NCI-H2107 (cell line): ENCODE results near the gene SLC30A7.
"Not testable (repeated sequence)": the region's sequence is repeated elsewhere in the genome, so short reads cannot be mapped to it uniquely, and the experiment has no call there.

Source experiments
- DNase-seq: peaks from one replicate; lab custom pipeline; 2025; lab: John Stamatoyannopoulos, UW

The SLC30A7 gene

GRCh38 chr1:100891380-100891779 lies 4.5 kb upstream of the SLC30A7 start:
- DNase-seq: no peak

- no peak for DNase-seq
Observed at GRCh38 chr1:100892554-100892953, 3.3 kb upstream of the SLC30A7 start.

GRCh38 chr1:100893718-100894117 lies 2.2 kb upstream of the SLC30A7 start:
- DNase-seq: no peak

- DNase-seq: peak; percentile 85
Observed at GRCh38 chr1:100894603-100895539, 1.0 kb upstream of the SLC30A7 start, which contains the start of gene EXTL2. EXTL2 (minus strand) TSS chr1:100894842; CDS start chr1:100888757, 6,085 bp downstream.

GRCh38 chr1:100896481-100896982 lies 642 bp downstream of the SLC30A7 start:
- peak; percentile 31 for DNase-seq

- DNase-seq: no peak
Observed at GRCh38 chr1:100902365-100902764, 6.5 kb downstream of the SLC30A7 start.

- no peak for DNase-seq
Observed at GRCh38 chr1:100903777-100904176, 7.9 kb downstream of the SLC30A7 start.

GRCh38 chr1:100904528-100904927 lies 8.6 kb downstream of the SLC30A7 start:
- DNase-seq: no peak

- no peak for DNase-seq
Observed at GRCh38 chr1:100905181-100905580, 9.3 kb downstream of the SLC30A7 start.

GRCh38 chr1:100907887-100908286 lies 12.0 kb downstream of the SLC30A7 start:
- no peak for DNase-seq

- DNase-seq: no peak
Observed at GRCh38 chr1:100909018-100909417, 13.1 kb downstream of the SLC30A7 start.

GRCh38 chr1:100912019-100912418 lies 16.1 kb downstream of the SLC30A7 start:
- DNase-seq: no peak

- DNase-seq: no peak
Observed at GRCh38 chr1:100921110-100921706, 25.3 kb downstream of the SLC30A7 start.

GRCh38 chr1:100924212-100924611 lies 28.3 kb downstream of the SLC30A7 start:
- no peak for DNase-seq

- no peak for DNase-seq
Observed at GRCh38 chr1:100924991-100925390, 29.1 kb downstream of the SLC30A7 start.

GRCh38 chr1:100926240-100926639 lies 30.4 kb downstream of the SLC30A7 start:
- no peak for DNase-seq

- no peak for DNase-seq
Observed at GRCh38 chr1:100927276-100927675, 31.4 kb downstream of the SLC30A7 start.

GRCh38 chr1:100928128-100928527 lies 32.2 kb downstream of the SLC30A7 start:
- no peak for DNase-seq

GRCh38 chr1:100930494-100930893 lies 34.6 kb downstream of the SLC30A7 start:
- DNase-seq: no peak

GRCh38 chr1:100931716-100932115 lies 35.8 kb downstream of the SLC30A7 start:
- DNase-seq: no peak

- not testable (repeated sequence) for DNase-seq
Observed at GRCh38 chr1:100933555-100933954, 37.7 kb downstream of the SLC30A7 start.

GRCh38 chr1:100936194-100936967 lies 40.5 kb downstream of the SLC30A7 start:
- no peak for DNase-seq
